SK-N-SH treated with all-trans-retinoic acid at 6 μM for 48 hours (cell line): ENCODE results near the gene ROBO1.

Experiments used
- ATAC-seq: fragments of 200-7000 bp; cut with Tn5 transposase; 3 replicates; pipeline ENCODE4 v1.9.1; 2020; ENCODE audit warnings: mild to moderate bottlenecking, moderate library complexity
- ARNTL ChIP-seq: fragments of 450-650 bp; formaldehyde crosslinking; IDR thresholded peaks from 2 replicates; pipeline ENCODE4 v1.5.0; 2020; ENCODE audit warnings: low read depth, mild to moderate bottlenecking, moderate library complexity, borderline replicate concordance
- BACH2 ChIP-seq: fragments of 250-450 bp; sonication (Bioruptor Pico); IDR thresholded peaks from 2 replicates; pipeline ENCODE4 v1.9.0; 2021; ENCODE audit warnings: mild to moderate bottlenecking, borderline replicate concordance
- CREB5 ChIP-seq: fragments of 250-450 bp; sonication (Bioruptor Pico); IDR thresholded peaks from 2 replicates; pipeline ENCODE4 v1.5.1; 2020; ENCODE audit warnings: low read depth, mild to moderate bottlenecking, moderate library complexity
- CSDC2 ChIP-seq: fragments of 250-450 bp; sonication (Bioruptor Pico); IDR thresholded peaks from 2 replicates; pipeline ENCODE4 v1.5.0; 2020; ENCODE audit warnings: mild to moderate bottlenecking, moderate library complexity
- CSRNP3 ChIP-seq: fragments of 250-450 bp; sonication (Bioruptor Pico); IDR thresholded peaks from 2 replicates; pipeline ENCODE4 v1.5.1; 2021; ENCODE audit warnings: mild to moderate bottlenecking, moderate library complexity
- ESRRG ChIP-seq: fragments of 250-450 bp; sonication (Bioruptor Pico); IDR thresholded peaks from 2 replicates; pipeline ENCODE4 v1.6.1; 2021; ENCODE audit warnings: mild to moderate bottlenecking
- GLIS3 ChIP-seq: fragments of 250-450 bp; sonication (Bioruptor Pico); IDR thresholded peaks from 2 replicates; pipeline ENCODE4 v1.5.0; 2020; ENCODE audit warnings: mild to moderate bottlenecking, moderate library complexity
- ISL1 ChIP-seq: fragments of 250-450 bp; sonication (Bioruptor Pico); IDR thresholded peaks from 2 replicates; pipeline ENCODE4 v2.1.2; 2022; ENCODE audit warnings: mild to moderate bottlenecking, moderate library complexity
- PATZ1 ChIP-seq: fragments of 250-450 bp; sonication (Bioruptor Pico); IDR thresholded peaks from 2 replicates; pipeline ENCODE4 v1.8.0; 2020; ENCODE audit warnings: mild to moderate bottlenecking, moderate library complexity, borderline replicate concordance
- POU6F1 ChIP-seq: fragments of 250-450 bp; sonication (Bioruptor Pico); IDR thresholded peaks from 2 replicates; pipeline ENCODE4 v1.8.0; 2021; ENCODE audit warnings: low read depth, mild to moderate bottlenecking, moderate library complexity, borderline replicate concordance
- PPARA ChIP-seq: fragments of 250-450 bp; sonication (Bioruptor Pico); IDR thresholded peaks from 2 replicates; pipeline ENCODE4 v1.5.0; 2020; ENCODE audit warnings: mild to moderate bottlenecking, borderline replicate concordance
- RARB ChIP-seq: fragments of 250-450 bp; sonication (Bioruptor Pico); IDR thresholded peaks from 2 replicates; pipeline ENCODE4 v1.8.0; 2021; ENCODE audit warnings: mild to moderate bottlenecking, moderate library complexity
- SNAI2 ChIP-seq: fragments of 250-450 bp; sonication (Bioruptor Pico); IDR thresholded peaks from 2 replicates; pipeline ENCODE4 v1.5.0; 2020; ENCODE audit warnings: mild to moderate bottlenecking, moderate library complexity
- TOX ChIP-seq: fragments of 250-450 bp; sonication (Bioruptor Pico); IDR thresholded peaks from 2 replicates; pipeline ENCODE4 v1.8.0; 2021; ENCODE audit warnings: mild to moderate bottlenecking, moderate library complexity, borderline replicate concordance
- TSHZ2 ChIP-seq: fragments of 250-450 bp; sonication (Bioruptor Pico); IDR thresholded peaks from 2 replicates; pipeline ENCODE4 v1.5.0; 2020; ENCODE audit warnings: mild to moderate bottlenecking, moderate library complexity
- ZC3H10 ChIP-seq: fragments of 250-450 bp; sonication (Bioruptor Pico); IDR thresholded peaks from 2 replicates; pipeline ENCODE4 v1.5.1; 2021; ENCODE audit warnings: mild to moderate bottlenecking, moderate library complexity
- ZFP30 ChIP-seq: fragments of 450-650 bp; formaldehyde crosslinking; IDR thresholded peaks from 2 replicates; pipeline ENCODE4 v1.5.0; 2022; ENCODE audit warnings: mild to moderate bottlenecking, moderate library complexity
- ZNF70 ChIP-seq: fragments of 450-650 bp; formaldehyde crosslinking; IDR thresholded peaks from 2 replicates; pipeline ENCODE4 v1.5.0; 2020; ENCODE audit warnings: mild to moderate bottlenecking, moderate library complexity
- ZNF8 ChIP-seq: fragments of 450-650 bp; formaldehyde crosslinking; IDR thresholded peaks from 2 replicates; pipeline ENCODE4 v1.5.0; 2020; ENCODE audit warnings: mild to moderate bottlenecking, moderate library complexity

Gene ROBO1

GRCh38 chr3:78918361-78919020, 849.3 kb downstream of the ROBO1 start (continued):
- no peak for TF ChIP-seq POU6F1 (CRISPR knock-in tag)
- TF ChIP-seq ZFP30 (CRISPR knock-in tag) = no peak
- TF ChIP-seq SNAI2 = no peak
- no peak for TF ChIP-seq CREB5 (CRISPR knock-in tag)
- TF ChIP-seq PPARA (CRISPR knock-in tag) = no peak
- no peak for TF ChIP-seq ISL1 (CRISPR knock-in tag)
- TF ChIP-seq, all 23 proteins: peak for 0

- TF ChIP-seq PATZ1 (CRISPR knock-in tag) = no peak
- no peak for TF ChIP-seq ARNTL
- TF ChIP-seq POU6F1 (CRISPR knock-in tag) = no peak
- no peak for TF ChIP-seq TSHZ2 (CRISPR knock-in tag)
- no peak for TF ChIP-seq RARB (CRISPR knock-in tag)
- no peak for TF ChIP-seq BACH2
- TF ChIP-seq CSRNP3 = no peak
- no peak for TF ChIP-seq ISL1 (CRISPR knock-in tag)
- no peak for TF ChIP-seq TOX (CRISPR knock-in tag)
- no peak for TF ChIP-seq GLIS3 (CRISPR knock-in tag)
- no peak for TF ChIP-seq PPARA (CRISPR knock-in tag)
- TF ChIP-seq ESRRG (CRISPR knock-in tag) = no peak
- no peak for TF ChIP-seq ZNF70 (CRISPR knock-in tag)
- no peak for TF ChIP-seq CSDC2 (CRISPR knock-in tag)
- no peak for TF ChIP-seq ZC3H10 (CRISPR knock-in tag)
- no peak for TF ChIP-seq SNAI2
- no peak for TF ChIP-seq ZNF8
- TF ChIP-seq CREB5 (CRISPR knock-in tag) = no peak
- ATAC-seq = no peak
Observed at GRCh38 chr3:78917536-78917935, 850.3 kb downstream of the ROBO1 start.
